Parathyroid adenoma (tissue), 2 donors: ENCODE measurements around the gene PTPRJ.

ENCODE experiments used
- H2AFZ ChIP-seq: fragments of 300-600 bp; sonication (generic); one replicate; pipeline ENCODE4 v1.7.0; 2017; ENCODE audit warnings: antibody characterized with exemption, mild to moderate bottlenecking
- H3K27ac ChIP-seq: fragments of 300-600 bp; sonication (generic); one replicate; pipeline ENCODE4 v1.7.0; 2017
- H3K27me3 ChIP-seq: fragments of 300-600 bp; sonication (generic); one replicate; pipeline ENCODE4 v1.7.0; 2017; ENCODE audit warnings: low read length; ENCODE audit not compliant: control insufficient read depth, insufficient read depth
- H3K36me3 ChIP-seq: fragments of 300-600 bp; sonication (generic); one replicate; pipeline ENCODE4 v1.7.0; 2017; ENCODE audit warnings: low read length; ENCODE audit not compliant: control insufficient read depth, insufficient read depth
- H3K4me1 ChIP-seq: fragments of 300-600 bp; sonication (generic); one replicate; pipeline ENCODE4 v1.7.0; 2017; ENCODE audit warnings: control low read depth
- H3K4me2 ChIP-seq: fragments of 300-600 bp; sonication (generic); one replicate; pipeline ENCODE4 v1.7.0; 2017; ENCODE audit warnings: low read length
- H3K4me3 ChIP-seq: fragments of 300-600 bp; sonication (generic); one replicate; pipeline ENCODE4 v1.7.0; 2017; ENCODE audit warnings: low read depth, low read length
- H3K79me2 ChIP-seq: fragments of 300-600 bp; sonication (generic); one replicate; pipeline ENCODE4 v1.7.0; 2017; ENCODE audit warnings: control low read depth
- H3K9ac ChIP-seq: fragments of 300-600 bp; sonication (generic); one replicate; pipeline ENCODE4 v1.7.0; 2017; ENCODE audit warnings: mild to moderate bottlenecking
- H3K9me3 ChIP-seq: fragments of 300-600 bp; sonication (generic); one replicate; pipeline ENCODE4 v1.7.0; 2017; ENCODE audit warnings: low read length; ENCODE audit not compliant: control insufficient read depth
- CTCF ChIP-seq: fragments of 300-600 bp; sonication (generic); IDR thresholded peaks from one replicate; pipeline ENCODE4 v1.7.0; 2017; ENCODE audit warnings: antibody characterized with exemption, mild to moderate bottlenecking
- donor health status: primary hyperparathyroidism.

The PTPRJ gene

GRCh38 chr11:47971501-47971900 lies 8.9 kb upstream of the PTPRJ start:
- H3K36me3 ChIP-seq: no peaks in the 10 kb centered on the region
- H3K4me1 ChIP-seq: no peaks in the 10 kb centered on the region
- TF ChIP-seq CTCF: no peak
- H3K9me3 ChIP-seq: no peaks in the 10 kb centered on the region
- H3K79me2 ChIP-seq: no peaks in the 10 kb centered on the region
- H3K4me2 ChIP-seq: no peak overlapping the region
- no peak overlapping the region for H2AFZ ChIP-seq
- H3K9ac ChIP-seq: no peak overlapping the region
- no peak overlapping the region for H3K4me3 ChIP-seq
- no peaks in the 10 kb centered on the region for H3K27me3 ChIP-seq
- no peak overlapping the region for H3K27ac ChIP-seq

DNA sequence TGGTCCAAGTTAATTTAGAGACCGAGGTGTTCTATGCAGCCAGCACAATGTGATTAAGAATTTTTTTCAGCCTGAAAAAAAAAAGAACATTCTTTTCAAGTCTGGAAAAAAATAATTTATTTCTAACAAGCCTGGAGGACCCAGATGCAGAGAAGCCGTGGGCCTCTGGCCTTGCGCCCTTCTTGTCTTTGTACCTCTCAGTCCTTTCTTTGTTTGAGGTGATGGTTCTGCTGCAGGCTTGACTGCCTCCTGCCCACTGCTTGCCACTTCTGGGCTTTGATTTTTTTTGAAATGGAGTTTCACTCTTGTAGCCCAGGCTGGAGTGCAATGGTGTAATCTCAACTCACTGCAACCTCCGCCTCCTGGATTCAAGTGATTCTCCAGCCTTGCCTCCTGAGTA lies 7.2 kb upstream of the PTPRJ start:
- H3K27ac ChIP-seq: no peak overlapping the region
- H3K79me2 ChIP-seq: no peaks in the 10 kb centered on the region
- H3K4me2 ChIP-seq: no peak overlapping the region
- no peak overlapping the region for H3K9ac ChIP-seq
- H3K4me3 ChIP-seq: no peak overlapping the region
- H3K36me3 ChIP-seq: no peaks in the 10 kb centered on the region
- no peaks in the 10 kb centered on the region for H3K27me3 ChIP-seq
- no peak overlapping the region for H2AFZ ChIP-seq
- TF ChIP-seq CTCF: no peak
- H3K4me1 ChIP-seq: no peaks in the 10 kb centered on the region
- H3K9me3 ChIP-seq: no peaks in the 10 kb centered on the region

GRCh38 chr11:47976931-47977330 lies 3.4 kb upstream of the PTPRJ start:
- no peak overlapping the region for H3K4me2 ChIP-seq
- H3K27ac ChIP-seq: no peak overlapping the region
- no peak for TF ChIP-seq CTCF
- H3K36me3 ChIP-seq: no peaks in the 10 kb centered on the region
- no peaks in the 10 kb centered on the region for H3K27me3 ChIP-seq
- H2AFZ ChIP-seq: no peak overlapping the region
- no peaks in the 10 kb centered on the region for H3K9me3 ChIP-seq
- H3K79me2 ChIP-seq: no peaks in the 10 kb centered on the region
- no peak overlapping the region for H3K4me3 ChIP-seq
- H3K4me1 ChIP-seq: peaks cover 7% of the 10 kb centered on the region
- H3K9ac ChIP-seq: no peak overlapping the region

- no peak overlapping the region for H3K4me2 ChIP-seq
- H3K27me3 ChIP-seq: no peaks in the 10 kb centered on the region
- H3K36me3 ChIP-seq: no peaks in the 10 kb centered on the region
- no peak overlapping the region for H3K9ac ChIP-seq
- no peak overlapping the region for H3K27ac ChIP-seq
- no peak overlapping the region for H3K4me3 ChIP-seq
- no peaks in the 10 kb centered on the region for H3K9me3 ChIP-seq
- H3K79me2 ChIP-seq: no peaks in the 10 kb centered on the region
- H3K4me1 ChIP-seq: peaks cover 10% of the 10 kb centered on the region
- H2AFZ ChIP-seq: no peak overlapping the region
- TF ChIP-seq CTCF: no peak
Measured at GRCh38 chr11:47977623-47978022, 2.7 kb upstream of the PTPRJ start.

- no peak overlapping the region for H3K9ac ChIP-seq
- peak overlapping the region; percentile 57 for H3K27ac ChIP-seq
- peaks cover 15% of the 10 kb centered on the region for H3K4me1 ChIP-seq
Measured at GRCh38 chr11:47979378-47980087, 826 bp upstream of the PTPRJ start.

More at GRCh38 chr11:47979378-47980087, 826 bp upstream of the PTPRJ start:
- Histone ChIP-seq H2AFZ (peak overlapping the region; percentile 84), H3K27me3 (no peaks in the 10 kb centered on the region), H3K4me3 (peak overlapping the region; percentile 8), H3K9me3 (no peaks in the 10 kb centered on the region), H3K79me2 (no peaks in the 10 kb centered on the region), H3K4me2 (peak overlapping the region; percentile 66), H3K36me3 (no peaks in the 10 kb centered on the region)
- no peak for TF ChIP-seq CTCF
